Glomerular visceral epithelial cell (primary cell): ENCODE data around the gene CENPB.
"Not testable (repeated sequence)": the region's sequence is repeated elsewhere in the genome, so short reads cannot be mapped to it uniquely, and the experiment has no call there.

ENCODE experiments used
- DNase-seq: peaks from one replicate; pipeline ENCODE4 v3.0.0-alpha.2; 2016; ENCODE audit errors: extremely low spot score

Gene CENPB, protein sequence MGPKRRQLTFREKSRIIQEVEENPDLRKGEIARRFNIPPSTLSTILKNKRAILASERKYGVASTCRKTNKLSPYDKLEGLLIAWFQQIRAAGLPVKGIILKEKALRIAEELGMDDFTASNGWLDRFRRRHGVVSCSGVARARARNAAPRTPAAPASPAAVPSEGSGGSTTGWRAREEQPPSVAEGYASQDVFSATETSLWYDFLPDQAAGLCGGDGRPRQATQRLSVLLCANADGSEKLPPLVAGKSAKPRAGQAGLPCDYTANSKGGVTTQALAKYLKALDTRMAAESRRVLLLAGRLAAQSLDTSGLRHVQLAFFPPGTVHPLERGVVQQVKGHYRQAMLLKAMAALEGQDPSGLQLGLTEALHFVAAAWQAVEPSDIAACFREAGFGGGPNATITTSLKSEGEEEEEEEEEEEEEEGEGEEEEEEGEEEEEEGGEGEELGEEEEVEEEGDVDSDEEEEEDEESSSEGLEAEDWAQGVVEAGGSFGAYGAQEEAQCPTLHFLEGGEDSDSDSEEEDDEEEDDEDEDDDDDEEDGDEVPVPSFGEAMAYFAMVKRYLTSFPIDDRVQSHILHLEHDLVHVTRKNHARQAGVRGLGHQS

DNA sequence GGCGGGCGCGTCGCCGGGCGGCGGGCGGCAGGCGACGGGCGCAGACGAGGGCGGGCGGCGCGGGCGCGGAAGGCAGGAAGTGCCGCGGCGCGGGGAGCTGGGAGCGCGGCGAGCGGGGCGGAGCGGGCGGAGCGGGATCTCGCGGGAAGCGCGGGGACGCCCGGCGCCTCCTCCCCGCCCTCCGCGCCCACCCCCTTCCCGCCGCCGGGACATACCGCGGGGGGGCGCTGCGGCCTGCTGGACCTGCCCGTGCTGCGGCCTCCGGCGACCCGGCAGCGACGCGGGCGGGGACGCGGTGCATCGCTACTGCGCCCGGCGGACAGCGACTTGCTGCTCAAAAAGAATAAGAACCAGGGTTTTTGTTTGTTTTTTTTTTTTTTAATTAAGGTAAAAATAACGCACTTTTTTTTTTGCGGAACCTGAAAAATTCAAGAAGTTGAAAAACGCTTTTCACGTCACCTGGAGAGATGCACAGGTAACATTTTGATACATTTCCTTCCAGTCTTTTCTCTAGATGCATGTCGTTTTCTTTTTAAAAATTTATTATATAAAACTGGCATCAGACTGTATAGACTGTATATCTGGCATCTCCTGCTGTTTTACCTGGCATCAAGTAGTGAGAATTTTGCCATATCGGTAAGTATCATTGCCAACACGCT, at the start of gene CENPB:
Gene CENPB (minus strand): TSS at position 76 of the 659 bp plus-strand sequence. CDS start 257 bp downstream, outside the sequence.
- DNase-seq: peak; percentile 93

DNA sequence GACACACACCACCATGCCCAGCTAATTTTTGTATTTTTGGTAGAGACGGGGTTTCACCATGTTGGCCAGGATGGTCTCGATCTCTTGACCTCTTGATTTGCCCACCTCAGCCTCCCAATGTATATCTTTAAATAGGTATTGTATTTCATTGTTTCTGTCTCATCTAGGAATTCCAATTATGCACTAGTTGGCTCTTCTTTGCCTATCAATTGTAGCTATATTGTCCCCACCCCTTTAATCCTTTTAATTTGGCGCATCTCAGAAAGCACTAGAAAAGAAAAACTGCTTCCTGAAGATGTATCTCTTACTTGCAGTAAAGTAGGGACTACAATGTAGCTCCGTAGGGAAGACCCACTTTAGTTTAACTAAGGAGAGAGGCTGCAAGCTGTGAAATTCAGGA, 49.6 kb upstream of the CENPB start:
- no peak for DNase-seq

- DNase-seq: not testable (repeated sequence)
Observed at GRCh38 chr20:3829891-3830290, 43.4 kb upstream of the CENPB start.

GRCh38 chr20:3828798-3829197, 42.3 kb upstream of the CENPB start:
- no peak for DNase-seq

DNA sequence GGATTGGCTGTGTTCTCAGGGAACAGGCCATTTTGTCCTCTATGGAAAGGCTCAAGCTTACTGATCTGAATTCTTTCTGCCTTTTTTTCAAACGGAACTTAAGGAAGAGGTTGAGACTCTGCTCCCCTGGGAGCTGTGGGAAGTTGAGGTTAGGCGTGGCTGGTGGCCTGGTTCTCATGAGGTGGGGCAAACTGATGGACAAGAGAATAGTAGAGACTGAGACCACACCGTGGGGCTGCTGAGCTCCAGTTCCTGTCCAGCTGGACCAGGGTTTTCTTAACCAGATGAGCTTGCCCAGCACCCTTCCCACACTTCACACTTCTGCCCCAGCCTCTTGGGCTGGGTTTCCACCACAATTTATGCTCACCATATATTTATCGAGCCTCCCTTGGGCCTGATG, 39.9 kb upstream of the CENPB start:
- DNase-seq: no peak

GRCh38 chr20:3825526-3825925, 39.0 kb upstream of the CENPB start:
- DNase-seq: no peak

GRCh38 chr20:3823881-3824280, 37.3 kb upstream of the CENPB start:
- DNase-seq: no peak

GRCh38 chr20:3821996-3822395, 35.5 kb upstream of the CENPB start:
- DNase-seq: no peak

DNA sequence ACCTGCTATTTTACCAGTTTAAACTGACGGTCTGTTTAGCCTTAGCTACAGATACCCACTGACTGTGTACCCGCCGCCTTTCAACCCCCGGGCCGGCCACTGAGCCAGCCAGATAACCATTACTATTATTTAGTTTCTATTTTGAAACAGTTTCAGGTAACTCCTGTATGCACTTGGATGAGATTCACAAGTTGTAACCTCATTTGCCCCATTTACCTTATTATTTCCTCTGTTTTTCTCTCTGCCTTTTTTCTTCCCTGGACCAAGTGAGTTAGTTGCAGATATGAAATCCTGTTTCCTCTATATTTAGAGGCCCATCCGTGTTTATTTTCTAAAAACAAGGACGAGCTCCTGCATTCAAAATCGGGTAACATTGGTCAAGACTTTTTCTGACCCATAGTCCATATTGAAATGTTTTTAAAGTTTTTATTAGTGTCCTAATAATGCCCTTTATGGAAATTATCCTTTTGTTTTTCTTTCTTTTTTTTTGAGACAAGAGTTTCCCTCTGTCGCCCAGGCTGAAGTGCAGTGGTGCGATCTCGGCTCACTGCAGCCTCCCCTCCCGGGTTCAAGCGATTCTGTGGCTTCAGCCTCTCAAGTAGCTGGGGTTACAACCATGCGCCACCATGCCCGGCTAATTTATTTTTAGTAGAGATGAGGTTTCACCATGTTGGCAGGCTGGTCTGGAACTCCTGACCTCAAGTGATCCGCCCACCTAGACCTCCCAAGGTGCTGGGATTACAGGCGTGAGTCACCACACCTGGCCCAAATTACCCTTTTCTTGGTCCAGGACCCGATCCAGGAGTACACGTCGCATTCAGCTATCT, 34.6 kb upstream of the CENPB start:
- no peak for DNase-seq

DNA sequence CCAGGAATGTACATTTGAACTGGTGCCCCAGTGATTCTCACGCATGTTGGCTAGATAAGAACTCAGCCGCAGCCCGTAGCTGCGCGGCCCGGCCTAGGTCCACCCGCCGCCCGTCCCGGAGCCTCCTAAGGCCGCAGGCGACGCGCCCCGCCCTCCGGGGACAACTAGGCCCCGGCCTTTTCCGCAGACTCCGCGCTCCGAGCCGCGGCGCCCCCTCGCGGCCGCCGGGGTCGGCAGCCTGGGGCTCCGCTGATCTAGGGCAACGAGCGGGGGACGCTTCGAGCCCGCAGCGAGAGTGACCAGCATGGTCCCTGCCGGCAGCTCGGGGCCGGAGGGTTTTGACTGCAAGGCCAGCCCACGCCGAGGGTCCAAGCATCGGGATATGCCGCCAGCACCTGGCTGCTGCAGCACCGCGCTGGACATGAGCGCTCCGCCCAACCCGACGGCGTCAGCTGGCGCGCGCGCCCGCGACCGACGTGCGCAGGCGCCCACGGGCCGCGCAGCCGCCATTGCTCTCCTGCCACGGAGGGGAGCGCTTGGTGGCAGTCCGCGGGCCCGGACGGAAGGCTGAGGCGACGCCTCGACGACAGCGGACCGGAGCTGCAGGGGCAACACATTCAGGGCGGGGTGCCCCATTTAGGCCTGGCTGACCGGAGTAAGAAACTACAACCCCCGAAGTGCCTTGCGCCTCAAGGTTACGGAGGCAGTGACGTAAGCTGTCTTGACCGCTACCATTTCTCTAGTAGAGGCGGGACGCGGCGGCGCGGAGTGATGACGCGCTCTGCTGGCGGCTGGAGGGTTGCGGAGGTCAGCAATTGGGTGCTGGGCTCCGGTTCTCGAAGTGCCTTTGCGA, 33.7 kb upstream of the CENPB start, which contains the start of gene AP5S1:
Gene AP5S1 (plus strand): TSS at position 500 of the 853 bp plus-strand sequence. CDS start 1,571 bp downstream, outside the sequence.
- DNase-seq: peak; percentile 96

GRCh38 chr20:3819411-3820047, 33.0 kb upstream of the CENPB start:
- DNase-seq: no peak

DNA sequence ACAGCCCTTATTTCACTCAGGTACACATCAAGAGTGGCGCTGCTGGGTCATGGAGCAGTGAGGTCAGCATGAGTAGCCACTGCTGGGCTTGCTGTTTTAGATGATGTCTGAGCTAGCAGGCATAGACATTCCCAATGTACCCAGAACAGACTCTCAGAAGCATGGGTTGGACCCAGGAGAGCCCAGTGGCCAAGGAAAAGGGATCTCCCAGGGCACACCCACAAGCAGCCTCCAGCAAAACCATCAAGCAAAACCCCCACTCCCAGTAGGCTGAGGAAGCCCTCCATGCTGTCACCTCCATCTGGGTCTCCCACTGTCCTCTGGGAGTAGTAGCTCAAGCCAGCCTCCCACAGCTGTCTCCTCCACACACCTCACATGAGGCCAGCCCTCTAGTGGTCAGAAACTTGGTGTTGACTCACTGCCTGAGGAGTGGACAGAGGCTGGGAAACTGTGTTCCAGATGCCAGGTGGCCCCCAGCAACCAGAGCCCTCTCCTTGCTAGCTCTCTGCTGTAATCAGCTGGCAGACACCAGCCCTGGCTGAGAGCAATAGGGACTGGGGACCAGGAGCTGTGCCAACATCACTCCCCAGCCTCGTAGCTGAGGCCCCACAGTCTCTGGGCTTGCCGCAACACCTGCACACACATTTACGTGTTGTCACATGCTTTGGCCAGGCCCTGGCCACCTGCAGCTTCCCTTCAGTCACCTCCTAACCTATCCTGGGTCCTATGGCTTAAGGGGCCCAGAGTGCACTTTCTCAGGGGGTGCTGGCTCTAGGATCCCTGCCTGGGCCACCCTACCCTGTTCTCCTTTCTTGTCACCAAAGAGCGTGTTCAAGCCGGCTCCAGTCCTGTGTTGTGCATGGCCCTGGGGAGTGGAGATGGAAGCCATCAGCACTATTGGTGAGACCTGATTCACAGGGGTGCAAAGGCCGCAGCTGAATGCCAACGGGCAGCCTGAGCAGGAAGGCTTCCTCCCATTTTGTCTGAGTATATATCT, 31.9 kb upstream of the CENPB start:
- DNase-seq: peak; percentile 88

- no peak for DNase-seq
Observed at GRCh38 chr20:3815703-3816315, 29.3 kb upstream of the CENPB start.

- DNase-seq: no peak
Observed at GRCh38 chr20:3814928-3815495, 28.5 kb upstream of the CENPB start.

GRCh38 chr20:3813848-3814581, 27.5 kb upstream of the CENPB start:
- no peak for DNase-seq

- DNase-seq: no peak
Observed at GRCh38 chr20:3812975-3813847, 26.7 kb upstream of the CENPB start.

- DNase-seq: no peak
Observed at GRCh38 chr20:3812259-3812681, 25.7 kb upstream of the CENPB start.
